Measurements from ENCODE around the gene ERI3. TPM values are rescaled to one million over a fixed set of nuclear protein-coding genes. Genes with fewer than 3 reads are reported as not detected.

ERI3 gene
- total RNA-seq, 3 donors from 2014 or later, result 35.6 to 42.1 (median 36.4) TPM

DNA sequence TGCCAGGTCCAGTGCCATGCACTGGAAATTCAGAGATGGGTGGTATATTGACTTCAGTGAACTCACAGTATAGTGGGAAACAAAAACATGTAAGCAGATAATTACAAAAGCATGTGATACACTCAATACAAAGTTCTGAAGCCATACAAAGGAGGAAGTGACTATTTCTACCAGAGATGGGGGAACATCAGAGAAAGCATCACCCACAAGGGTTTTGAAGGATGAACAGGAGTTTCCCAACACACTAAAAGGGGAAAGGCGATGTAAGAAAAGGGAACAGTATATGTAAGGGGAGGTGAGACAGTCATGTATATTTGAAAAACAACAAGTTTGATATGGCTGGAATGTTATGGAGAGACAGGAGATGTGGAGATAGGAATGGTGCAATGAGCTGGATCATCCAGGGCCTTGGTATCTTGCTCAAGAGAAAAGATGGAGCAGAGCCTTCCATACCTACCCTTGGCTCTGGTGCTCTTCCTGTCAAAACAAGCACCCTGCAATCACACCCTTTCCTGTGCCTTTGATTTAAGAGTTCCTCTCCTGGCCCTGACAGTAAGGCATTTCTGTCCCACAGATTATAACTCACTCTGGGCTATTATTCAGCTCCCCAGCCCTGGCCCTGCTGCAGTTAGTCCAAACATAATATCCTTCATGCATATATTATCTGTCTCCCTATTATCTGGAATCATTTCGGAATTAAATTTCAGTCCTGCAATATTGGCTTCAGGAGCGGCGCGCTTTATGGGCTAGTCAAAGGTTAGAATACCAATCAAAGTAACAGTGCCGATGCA lies 81.3 kb downstream of the ERI3 start:
- no peak for ATAC-seq
- Histone ChIP-seq H3K9me3 (no peaks in the 10 kb centered on the region), H3K36me3 (ENCODE audit: low read depth) (no peaks in the 10 kb centered on the region), H3K4me1 (ENCODE audit: low read depth) (peaks cover 21% of the 10 kb centered on the region), H3K4me3 (no peak overlapping the region)
- TF ChIP-seq, protein P1, sequence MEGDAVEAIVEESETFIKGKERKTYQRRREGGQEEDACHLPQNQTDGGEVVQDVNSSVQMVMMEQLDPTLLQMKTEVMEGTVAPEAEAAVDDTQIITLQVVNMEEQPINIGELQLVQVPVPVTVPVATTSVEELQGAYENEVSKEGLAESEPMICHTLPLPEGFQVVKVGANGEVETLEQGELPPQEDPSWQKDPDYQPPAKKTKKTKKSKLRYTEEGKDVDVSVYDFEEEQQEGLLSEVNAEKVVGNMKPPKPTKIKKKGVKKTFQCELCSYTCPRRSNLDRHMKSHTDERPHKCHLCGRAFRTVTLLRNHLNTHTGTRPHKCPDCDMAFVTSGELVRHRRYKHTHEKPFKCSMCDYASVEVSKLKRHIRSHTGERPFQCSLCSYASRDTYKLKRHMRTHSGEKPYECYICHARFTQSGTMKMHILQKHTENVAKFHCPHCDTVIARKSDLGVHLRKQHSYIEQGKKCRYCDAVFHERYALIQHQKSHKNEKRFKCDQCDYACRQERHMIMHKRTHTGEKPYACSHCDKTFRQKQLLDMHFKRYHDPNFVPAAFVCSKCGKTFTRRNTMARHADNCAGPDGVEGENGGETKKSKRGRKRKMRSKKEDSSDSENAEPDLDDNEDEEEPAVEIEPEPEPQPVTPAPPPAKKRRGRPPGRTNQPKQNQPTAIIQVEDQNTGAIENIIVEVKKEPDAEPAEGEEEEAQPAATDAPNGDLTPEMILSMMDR (IDR thresholded peaks at IDR 0.05), result no peak
- intact Hi-C loops (cut with DNase I, micrococcal nuclease), result no loop called here
- no peak for DNase-seq

DNA sequence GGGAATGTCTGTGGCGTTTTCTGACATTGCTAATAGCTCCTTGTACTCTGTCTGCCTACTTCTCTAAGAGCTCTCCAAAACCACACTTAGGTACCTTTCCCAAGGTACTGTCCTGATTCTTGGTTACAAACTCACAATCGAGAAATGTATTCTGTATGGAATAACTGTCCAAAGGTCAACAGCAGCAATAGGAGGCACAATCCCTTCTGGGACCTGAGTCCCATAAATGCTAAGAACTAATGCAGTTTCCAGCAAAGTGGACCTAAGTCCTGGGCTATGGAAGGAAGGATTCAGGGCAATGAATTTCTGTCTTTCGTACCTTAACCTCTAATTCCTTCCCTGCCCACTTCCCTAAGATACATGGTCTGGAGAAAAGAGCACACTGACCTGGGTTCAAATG lies 82.1 kb downstream of the ERI3 start:
- TF ChIP-seq, protein P1 (IDR thresholded peaks at IDR 0.05), result no peak
- peaks cover 29% of the 10 kb centered on the region for H3K4me1 ChIP-seq (ENCODE audit: low read depth)
- ATAC-seq (peak; percentile 7), DNase-seq (no peak)
- intact Hi-C loops (cut with DNase I, micrococcal nuclease), result no loop called here
- H3K9me3 ChIP-seq, result no peaks in the 10 kb centered on the region
- H3K36me3 ChIP-seq (ENCODE audit: low read depth), result no peaks in the 10 kb centered on the region
- H3K4me3 ChIP-seq, result no peak overlapping the region

DNA sequence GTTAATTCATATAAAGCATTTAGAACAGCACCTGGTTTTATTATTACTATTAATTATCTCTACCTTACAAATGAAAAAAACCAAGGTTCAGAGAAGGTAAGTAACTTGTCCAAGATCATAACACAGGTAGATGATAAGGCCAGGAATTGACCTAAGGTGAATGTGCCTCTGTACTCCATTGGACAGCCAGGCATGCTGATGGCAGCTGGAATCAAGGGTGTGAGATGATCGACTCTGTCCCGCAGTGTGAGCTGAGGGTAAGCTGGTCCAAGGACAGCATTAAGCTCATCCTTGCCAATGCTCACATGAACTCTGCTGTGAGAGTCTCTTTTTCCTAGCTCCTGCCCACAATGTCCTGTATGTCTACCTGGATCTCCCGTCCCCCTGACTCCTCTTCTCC lies 83.4 kb downstream of the ERI3 start:
- TF ChIP-seq, protein P1 (IDR thresholded peaks at IDR 0.05), result no peak
- ATAC-seq (no peak), DNase-seq (no peak)
- Histone ChIP-seq H3K9me3 (no peaks in the 10 kb centered on the region), H3K4me1 (ENCODE audit: low read depth) (peaks cover 41% of the 10 kb centered on the region), H3K36me3 (ENCODE audit: low read depth) (no peaks in the 10 kb centered on the region), H3K4me3 (no peak overlapping the region)
- intact Hi-C loops (cut with DNase I, micrococcal nuclease), result no loop called here

DNA sequence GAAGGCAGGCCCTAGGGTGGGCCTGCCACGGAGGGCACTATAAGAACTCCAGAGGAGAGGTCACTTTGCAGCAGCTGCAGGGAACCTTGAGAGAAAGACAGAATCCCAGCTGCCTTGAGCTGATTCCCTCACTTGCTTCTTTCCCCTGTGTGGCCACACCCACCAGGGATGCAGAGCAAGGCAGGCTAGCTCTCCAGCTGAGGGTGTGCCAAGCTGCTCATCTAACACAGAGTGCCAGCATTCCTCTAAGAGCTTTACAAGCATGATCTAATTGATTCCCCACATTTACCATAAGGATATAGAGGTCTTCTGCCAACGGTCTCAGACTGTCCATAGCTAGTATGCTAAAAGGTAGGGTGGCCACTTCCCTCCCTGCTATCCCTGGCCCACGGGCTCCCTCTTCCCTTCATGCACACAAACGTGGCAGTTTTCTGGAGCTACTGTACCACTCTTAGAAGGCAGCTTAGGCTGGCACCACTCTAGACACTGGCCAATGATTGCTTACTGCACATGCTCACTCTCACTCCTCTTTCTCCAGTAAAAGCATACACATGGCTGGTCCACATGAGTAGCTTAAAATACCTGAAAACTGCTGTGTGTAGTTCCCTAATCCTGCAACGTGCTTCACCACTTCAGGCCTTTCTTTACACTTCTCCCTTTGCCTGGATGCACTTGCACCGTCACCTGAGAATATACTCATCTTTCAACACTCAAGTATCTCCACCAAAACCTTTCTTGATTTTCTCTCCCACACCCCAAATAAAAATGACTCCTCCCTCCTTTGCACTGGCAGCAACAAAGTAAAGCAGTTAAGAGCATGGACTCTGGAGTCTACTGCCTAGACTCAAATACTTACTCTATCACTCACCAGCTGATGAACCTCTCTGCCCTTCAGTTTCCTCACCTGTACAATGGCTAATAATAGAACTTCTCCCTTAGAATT lies 84.1 kb downstream of the ERI3 start:
- no peaks in the 10 kb centered on the region for H3K9me3 ChIP-seq
- TF ChIP-seq, protein P1 (IDR thresholded peaks at IDR 0.05), result no peak
- H3K36me3 ChIP-seq (ENCODE audit: low read depth), result no peaks in the 10 kb centered on the region
- ATAC-seq (peak; percentile 34), DNase-seq (peak; percentile 70 to 77 (median 72))
- H3K4me3 ChIP-seq, result no peak overlapping the region
- peaks cover 45% of the 10 kb centered on the region for H3K4me1 ChIP-seq (ENCODE audit: low read depth)
- intact Hi-C loops (cut with DNase I, micrococcal nuclease), result no loop called here

DNA sequence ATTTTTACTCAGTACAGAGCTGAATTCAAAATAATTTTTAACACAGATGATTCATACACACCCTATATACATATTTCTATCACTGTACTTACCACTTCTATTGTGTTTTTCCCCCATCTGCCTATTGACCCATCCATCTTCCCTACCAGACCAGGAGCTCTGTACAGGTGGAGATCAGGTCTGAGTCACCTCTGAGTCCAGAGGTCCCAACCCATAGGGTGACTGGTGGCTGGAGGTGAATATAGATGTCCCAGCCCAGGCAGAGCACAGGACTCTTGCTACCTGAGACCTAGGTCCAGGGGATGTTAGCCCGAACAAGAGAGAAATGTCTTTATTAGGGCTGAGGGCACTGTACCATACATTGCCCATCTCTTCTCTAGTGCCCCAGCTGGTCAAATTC lies 87.0 kb downstream of the ERI3 start:
- Histone ChIP-seq H3K9me3 (no peaks in the 10 kb centered on the region), H3K4me1 (ENCODE audit: low read depth) (peaks cover 69% of the 10 kb centered on the region), H3K36me3 (ENCODE audit: low read depth) (no peaks in the 10 kb centered on the region), H3K4me3 (no peak overlapping the region)
- intact Hi-C loops (cut with DNase I, micrococcal nuclease), result no loop called here
- peak; percentile 43 for ATAC-seq
- no peak for DNase-seq
- TF ChIP-seq, protein P1 (IDR thresholded peaks at IDR 0.05), result no peak

Data from mucosa of descending colon (tissue), 3 donors.